MCF 10A (cell line): ENCODE measurements around the gene SLC26A11. TPM values are rescaled to one million over a fixed set of nuclear protein-coding genes. Genes with fewer than 3 reads are reported as not detected.

Experiments used
- Bru-seq: library from RNA; stranded (reverse); fragments of 400-500 nt; gene quantifications from one replicate; lab custom pipeline; 2021; lab: Mats Ljungman, UMichigan
- BruChase-seq, 2 experiments: library from RNA; stranded (reverse); fragments of 400-500 nt; gene quantifications; one replicate each; lab custom pipeline; 2021; lab: Mats Ljungman, UMichigan
- BruUV-seq: library from RNA; stranded (reverse); fragments of 400-500 nt; replicated peaks from 2 replicates; lab custom pipeline; 2021; lab: Mats Ljungman, UMichigan
- CTCF ChIA-PET: fragments of 300-600 bp; sonication (Branson Sonifier 250); formaldehyde crosslinking; extraction: SDS; loops from one replicate; lab custom pipeline; 2021; ENCODE audit warnings: antibody characterized with exemption, inconsistent platforms; lab: Yijun Ruan, JAX
- POLR2A ChIA-PET: fragments of 300-600, 350-650 bp; sonication (Branson Sonifier 250); formaldehyde crosslinking; extraction: SDS; loops from one replicate; lab custom pipeline; 2020; ENCODE audit warnings: antibody characterized with exemption, inconsistent platforms; lab: Yijun Ruan, JAX
- DNase-seq: peaks from one replicate; pipeline ENCODE4 v3.0.0-alpha.2; 2018; ENCODE audit not compliant: unreplicated experiment
- H3K27ac Mint-ChIP-seq: one replicate; pipeline ENCODE4 v1.8.0; 2022; ENCODE audit warnings: mild to moderate bottlenecking, low read depth, mixed read lengths; ENCODE audit not compliant: unreplicated experiment
- H3K27me3 Mint-ChIP-seq: one replicate; pipeline ENCODE4 v1.8.0; 2022; ENCODE audit warnings: mixed read lengths; ENCODE audit not compliant: insufficient read depth, unreplicated experiment
- H3K36me3 Mint-ChIP-seq: one replicate; pipeline ENCODE4 v1.8.0; 2022; ENCODE audit warnings: mild to moderate bottlenecking, moderate library complexity, mixed read lengths; ENCODE audit not compliant: insufficient read depth, unreplicated experiment
- H3K4me1 Mint-ChIP-seq: one replicate; pipeline ENCODE4 v1.8.0; 2022; ENCODE audit warnings: mixed read lengths; ENCODE audit not compliant: insufficient read depth, unreplicated experiment
- H3K4me3 Mint-ChIP-seq: one replicate; pipeline ENCODE4 v1.8.0; 2022; ENCODE audit warnings: mild to moderate bottlenecking, moderate library complexity, mixed read lengths; ENCODE audit not compliant: unreplicated experiment
- H3K9me3 Mint-ChIP-seq: one replicate; pipeline ENCODE4 v1.8.0; 2022; ENCODE audit warnings: mixed read lengths; ENCODE audit not compliant: unreplicated experiment
- intact Hi-C: fragments of 100-400 bp; cut with micrococcal nuclease; formaldehyde crosslinking; loops from 2 replicates; pipeline ENCODE4 v1.14.1; 2022
- long read RNA-seq: library from polyadenylated mRNA; stranded (forward); transcript quantifications from one replicate; pipeline ENCODE4 v2.0.0, GENCODE V29; 2022
- total RNA-seq: library from RNA; stranded (reverse); gene quantifications from 2 replicates; pipeline ENCODE4 v1.2.3, GENCODE V29; 2022
- TF ChIP-seq, protein P1 (sequence below): fragments of 200-600 bp; IDR thresholded peaks from one replicate; pipeline ENCODE4 v1.8.0; 2022; ENCODE audit warnings: antibody characterized with exemption, mild to moderate bottlenecking; ENCODE audit not compliant: unreplicated experiment

SLC26A11 gene
- 11.7 and 13.6 TPM in 2 replicates for total RNA-seq
- Bru-seq, nascent RNA = percentile 47 among the genes with signal in this experiment
- BruChase-seq, experiment 1, labeled RNA remaining after a 6-hour chase = percentile 58 among the genes with signal in this experiment
- BruChase-seq, experiment 2, labeled RNA remaining after a 2-hour chase = percentile 57 among the genes with signal in this experiment
- long read RNA-seq, transcript SLC26A11-201 (18 exons, 2,885 nt) = major isoform, 12 of 22 reads
- long read RNA-seq, partial matches to known transcripts = 2 of 22 reads
- long read RNA-seq, other reads (novel, unspliced or antisense) = 7 of 22 reads

DNA sequence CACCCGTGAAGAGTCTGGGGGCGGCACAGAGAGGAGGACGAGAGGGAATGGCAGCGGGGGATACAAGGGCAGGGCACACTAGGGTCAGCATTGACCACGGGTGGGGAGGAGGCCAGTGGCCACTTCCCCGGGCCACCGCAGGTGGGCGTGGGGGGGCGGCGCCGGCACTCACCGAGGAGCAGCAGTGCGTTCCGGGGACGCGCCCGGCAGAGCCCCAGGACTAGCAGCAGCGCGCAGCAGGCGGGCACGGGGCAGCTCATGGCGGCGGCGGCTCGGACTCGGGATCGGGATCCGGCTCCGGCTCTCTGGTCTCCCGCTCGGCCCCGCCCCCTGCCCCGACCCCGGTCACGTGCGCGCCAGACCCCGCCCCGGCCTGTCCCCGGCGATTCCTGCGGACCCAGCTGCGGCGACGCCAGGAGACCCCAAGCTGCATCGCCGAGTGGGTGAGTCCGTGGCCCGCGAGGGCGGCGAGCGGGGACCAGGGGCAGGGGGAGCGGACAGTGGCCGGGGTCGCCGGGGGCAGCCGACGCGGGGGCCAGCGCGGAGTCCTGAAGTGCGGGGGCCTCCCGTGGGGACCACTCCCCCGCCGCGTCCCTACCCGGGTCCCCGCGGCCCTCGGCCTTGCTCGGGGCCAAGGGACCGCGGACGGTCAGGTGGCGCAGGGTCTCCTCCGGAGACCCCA, at the start of gene SLC26A11, which contains the start of gene SGSH:
SLC26A11 (plus strand) TSS at position 374 of the 682 bp plus-strand sequence. CDS start 1,134 bp downstream, outside the sequence.
SGSH (minus strand) TSS at position 280 of the 682 bp plus-strand sequence; CDS start at position 260, 20 bp downstream.
- Mint-ChIP-seq H3K27ac (peak within 1 kb of the TSS; percentile 84), H3K4me3 (peak within 1 kb of the TSS; percentile 94), H3K4me1 (peaks cover 16% of the 10 kb centered on the region), H3K9me3 (no peaks in the 10 kb centered on the region), H3K36me3 (peaks cover 17% of the 10 kb centered on the region), H3K27me3 (no peaks in the 10 kb centered on the region)
- no TSS peak for BruUV-seq
- ChIA-PET POLR2A (interaction anchor here (0.6 to 1.3 kb wide), 5 partner anchors 22 to 73 kb away, joined by 3 to 7 read pairs (median 3); partner anchors contain the start of gene EIF4A3), CTCF (no interaction called here)
- DNase-seq = peak; percentile 61
- intact Hi-C loops = no loop called here
- TF ChIP-seq, protein P1, sequence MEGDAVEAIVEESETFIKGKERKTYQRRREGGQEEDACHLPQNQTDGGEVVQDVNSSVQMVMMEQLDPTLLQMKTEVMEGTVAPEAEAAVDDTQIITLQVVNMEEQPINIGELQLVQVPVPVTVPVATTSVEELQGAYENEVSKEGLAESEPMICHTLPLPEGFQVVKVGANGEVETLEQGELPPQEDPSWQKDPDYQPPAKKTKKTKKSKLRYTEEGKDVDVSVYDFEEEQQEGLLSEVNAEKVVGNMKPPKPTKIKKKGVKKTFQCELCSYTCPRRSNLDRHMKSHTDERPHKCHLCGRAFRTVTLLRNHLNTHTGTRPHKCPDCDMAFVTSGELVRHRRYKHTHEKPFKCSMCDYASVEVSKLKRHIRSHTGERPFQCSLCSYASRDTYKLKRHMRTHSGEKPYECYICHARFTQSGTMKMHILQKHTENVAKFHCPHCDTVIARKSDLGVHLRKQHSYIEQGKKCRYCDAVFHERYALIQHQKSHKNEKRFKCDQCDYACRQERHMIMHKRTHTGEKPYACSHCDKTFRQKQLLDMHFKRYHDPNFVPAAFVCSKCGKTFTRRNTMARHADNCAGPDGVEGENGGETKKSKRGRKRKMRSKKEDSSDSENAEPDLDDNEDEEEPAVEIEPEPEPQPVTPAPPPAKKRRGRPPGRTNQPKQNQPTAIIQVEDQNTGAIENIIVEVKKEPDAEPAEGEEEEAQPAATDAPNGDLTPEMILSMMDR = no peak

DNA sequence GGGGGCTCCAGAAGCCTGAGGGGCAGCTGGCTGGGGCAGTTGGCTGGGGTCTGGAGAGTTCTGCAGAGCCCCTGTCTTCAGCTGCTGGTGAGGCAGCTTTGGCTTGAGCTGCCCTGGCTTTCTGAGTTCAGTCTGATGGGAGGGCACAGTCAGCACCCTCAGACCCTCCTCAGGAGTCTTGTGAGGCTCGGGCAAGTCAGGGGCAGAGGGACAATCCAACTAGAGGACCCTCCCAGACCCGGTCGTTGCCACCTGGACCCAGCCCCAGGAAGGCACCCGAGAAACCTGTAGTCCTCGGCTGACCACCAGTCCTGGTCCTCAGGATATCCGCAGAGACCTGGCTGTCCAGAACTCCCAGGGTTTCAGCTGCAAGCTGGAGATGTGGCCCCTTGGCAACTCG, 48.5 kb upstream of the SLC26A11 start:
- ChIA-PET CTCF (no interaction called here), POLR2A (interaction anchor here (1.1 kb wide), 1 partner anchor 24 kb away, joined by 3 read pairs; the partner anchor contains the start of gene EIF4A3)
- Mint-ChIP-seq H3K4me1 (peaks cover 4% of the 10 kb centered on the region), H3K36me3 (no peaks in the 10 kb centered on the region), H3K27me3 (peaks cover 33% of the 10 kb centered on the region), H3K27ac (no peak overlapping the region), H3K4me3 (no peak overlapping the region), H3K9me3 (no peaks in the 10 kb centered on the region)
- TF ChIP-seq, protein P1 = no peak
- no peak for DNase-seq
- intact Hi-C loops = no loop called here
- BruUV-seq = no TSS peak

DNA sequence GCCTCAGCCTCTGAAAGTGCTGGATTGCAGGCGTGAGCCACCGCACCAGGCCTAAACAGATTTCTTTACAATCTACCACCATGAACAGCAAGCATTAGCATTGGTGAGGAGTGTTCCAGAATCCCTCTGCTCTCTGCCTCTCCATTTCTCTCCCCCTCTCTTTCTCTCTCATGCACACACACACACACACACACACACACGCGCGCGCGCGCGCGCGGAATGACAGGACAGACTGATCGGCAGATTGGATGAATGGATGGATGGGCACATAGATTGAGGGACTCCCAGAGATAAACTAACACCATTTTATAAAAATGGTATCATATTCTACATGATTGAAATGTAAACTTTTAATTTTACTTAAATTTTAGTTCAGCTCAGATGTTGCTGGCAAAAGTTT, 47.1 kb upstream of the SLC26A11 start:
- TF ChIP-seq, protein P1 = no peak
- Mint-ChIP-seq H3K4me1 (peaks cover 4% of the 10 kb centered on the region), H3K36me3 (no peaks in the 10 kb centered on the region), H3K27ac (no peak overlapping the region), H3K4me3 (no peak overlapping the region), H3K27me3 (peaks cover 33% of the 10 kb centered on the region), H3K9me3 (no peaks in the 10 kb centered on the region)
- POLR2A ChIA-PET = no interaction called here
- CTCF ChIA-PET = no interaction called here
- no TSS peak for BruUV-seq
- no peak for DNase-seq
- intact Hi-C loops = no loop called here

DNA sequence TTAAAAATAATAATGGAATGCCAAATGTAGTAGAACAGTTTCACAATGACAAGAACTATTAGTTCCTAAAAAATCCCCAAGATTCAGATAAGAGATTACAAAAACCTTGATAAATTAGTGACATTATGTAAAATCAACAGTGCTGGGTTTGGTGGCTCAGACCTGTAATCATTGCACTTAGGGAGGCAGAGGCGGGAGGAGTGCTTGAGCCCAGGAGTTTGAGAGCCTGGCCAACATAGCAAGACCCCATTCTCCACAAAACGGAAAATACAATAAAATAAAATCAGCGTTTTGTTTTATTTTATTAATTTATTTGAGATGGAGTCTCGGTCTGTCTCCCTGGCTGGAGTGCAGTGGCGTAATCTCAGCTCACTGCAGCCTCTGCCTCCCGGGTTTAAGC, 46.3 kb upstream of the SLC26A11 start:
- Mint-ChIP-seq H3K36me3 (no peaks in the 10 kb centered on the region), H3K27me3 (peaks cover 28% of the 10 kb centered on the region), H3K4me1 (peaks cover 4% of the 10 kb centered on the region), H3K9me3 (no peaks in the 10 kb centered on the region), H3K27ac (no peak overlapping the region), H3K4me3 (no peak overlapping the region)
- TF ChIP-seq, protein P1 = no peak
- no TSS peak for BruUV-seq
- intact Hi-C loops = no loop called here
- CTCF ChIA-PET = no interaction called here
- no peak for DNase-seq
- POLR2A ChIA-PET = no interaction called here
